PFSK-1 (cell line): ENCODE results near the gene MYH3.

ENCODE experiments used
- FOXP2 ChIP-seq: optimal IDR thresholded peaks from 2 replicates; pipeline ENCODE3; 2011; ENCODE audit warnings: borderline replicate concordance, control low read depth, inconsistent platforms; ENCODE audit not compliant: insufficient read depth; ENCODE audit errors: extremely low read length, extremely low read depth
- POLR2AphosphoS5 ChIP-seq: IDR thresholded peaks from 2 replicates; pipeline ENCODE4 v1.6.1; 2012; ENCODE audit warnings: low read depth, mild to moderate bottlenecking, control low read depth, low read length, moderate library complexity
- SIN3A ChIP-seq: IDR thresholded peaks from 2 replicates; pipeline ENCODE4 v1.6.1; 2012; ENCODE audit warnings: mild to moderate bottlenecking, low read length, moderate library complexity, borderline replicate concordance; ENCODE audit not compliant: insufficient read depth
- TAF1 ChIP-seq: IDR thresholded peaks from 2 replicates; pipeline ENCODE4 v1.6.1; 2012; ENCODE audit warnings: low read length, control low read depth, borderline replicate concordance; ENCODE audit not compliant: insufficient read depth
- TF ChIP-seq, protein P1 (sequence below), 2 experiments: IDR thresholded peaks; 2 replicates each; pipeline versions ENCODE4 v1.6.1 to v1.8.0; 2011 to 2012; ENCODE audit warnings: low read depth in 2 of 2, low read length in 2 of 2, control low read depth in 1 of 2, inconsistent platforms in 1 of 2, mild to moderate bottlenecking in 1 of 2, moderate library complexity in 1 of 2; ENCODE audit not compliant: insufficient read depth in 1 of 2

Gene MYH3

GRCh38 chr17:10603931-10604330, 53.2 kb downstream of the MYH3 start:
- TF ChIP-seq TAF1 (no peak), POLR2AphosphoS5 (no peak), SIN3A (no peak), FOXP2 (no peak)
- TF ChIP-seq, protein P1, sequence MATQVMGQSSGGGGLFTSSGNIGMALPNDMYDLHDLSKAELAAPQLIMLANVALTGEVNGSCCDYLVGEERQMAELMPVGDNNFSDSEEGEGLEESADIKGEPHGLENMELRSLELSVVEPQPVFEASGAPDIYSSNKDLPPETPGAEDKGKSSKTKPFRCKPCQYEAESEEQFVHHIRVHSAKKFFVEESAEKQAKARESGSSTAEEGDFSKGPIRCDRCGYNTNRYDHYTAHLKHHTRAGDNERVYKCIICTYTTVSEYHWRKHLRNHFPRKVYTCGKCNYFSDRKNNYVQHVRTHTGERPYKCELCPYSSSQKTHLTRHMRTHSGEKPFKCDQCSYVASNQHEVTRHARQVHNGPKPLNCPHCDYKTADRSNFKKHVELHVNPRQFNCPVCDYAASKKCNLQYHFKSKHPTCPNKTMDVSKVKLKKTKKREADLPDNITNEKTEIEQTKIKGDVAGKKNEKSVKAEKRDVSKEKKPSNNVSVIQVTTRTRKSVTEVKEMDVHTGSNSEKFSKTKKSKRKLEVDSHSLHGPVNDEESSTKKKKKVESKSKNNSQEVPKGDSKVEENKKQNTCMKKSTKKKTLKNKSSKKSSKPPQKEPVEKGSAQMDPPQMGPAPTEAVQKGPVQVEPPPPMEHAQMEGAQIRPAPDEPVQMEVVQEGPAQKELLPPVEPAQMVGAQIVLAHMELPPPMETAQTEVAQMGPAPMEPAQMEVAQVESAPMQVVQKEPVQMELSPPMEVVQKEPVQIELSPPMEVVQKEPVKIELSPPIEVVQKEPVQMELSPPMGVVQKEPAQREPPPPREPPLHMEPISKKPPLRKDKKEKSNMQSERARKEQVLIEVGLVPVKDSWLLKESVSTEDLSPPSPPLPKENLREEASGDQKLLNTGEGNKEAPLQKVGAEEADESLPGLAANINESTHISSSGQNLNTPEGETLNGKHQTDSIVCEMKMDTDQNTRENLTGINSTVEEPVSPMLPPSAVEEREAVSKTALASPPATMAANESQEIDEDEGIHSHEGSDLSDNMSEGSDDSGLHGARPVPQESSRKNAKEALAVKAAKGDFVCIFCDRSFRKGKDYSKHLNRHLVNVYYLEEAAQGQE (IDR thresholded peaks at IDR 0.05; ENCODE audit: insufficient read depth in 1 of 2, low read depth in 2 of 2, low read length in 2 of 2) = no peak

- no peak for TF ChIP-seq POLR2AphosphoS5
- TF ChIP-seq SIN3A = no peak
- TF ChIP-seq TAF1 = no peak
- TF ChIP-seq FOXP2 = no peak
- TF ChIP-seq, protein P1 (IDR thresholded peaks at IDR 0.05; ENCODE audit: insufficient read depth in 1 of 2, low read depth in 2 of 2, low read length in 2 of 2) = no peak
These were observed 56.5 kb downstream of the MYH3 start for GRCh38 chr17:10600571-10600970.

GRCh38 chr17:10598621-10599020, 58.5 kb downstream of the MYH3 start:
- no peak for TF ChIP-seq SIN3A
- TF ChIP-seq POLR2AphosphoS5 = no peak
- TF ChIP-seq FOXP2 = no peak
- TF ChIP-seq, protein P1 (IDR thresholded peaks at IDR 0.05; ENCODE audit: insufficient read depth in 1 of 2, low read depth in 2 of 2, low read length in 2 of 2) = no peak
- no peak for TF ChIP-seq TAF1

- TF ChIP-seq FOXP2 (no peak), POLR2AphosphoS5 (no peak), SIN3A (no peak), TAF1 (no peak)
- TF ChIP-seq, protein P1 (IDR thresholded peaks at IDR 0.05; ENCODE audit: insufficient read depth in 1 of 2, low read depth in 2 of 2, low read length in 2 of 2) = no peak
These were observed 67.5 kb downstream of the MYH3 start for GRCh38 chr17:10589553-10590145.
